Endothelial cell of umbilical vein (primary cell): ENCODE data around the gene SORCS1. TPM values are rescaled to one million over a fixed set of nuclear protein-coding genes. Genes with fewer than 3 reads are reported as not detected.

Experiments used
- BruUV-seq: library from RNA; stranded (reverse); fragments of 400-500 nt; replicated peaks from 2 replicates; lab custom pipeline; 2021; lab: Mats Ljungman, UMichigan
- CTCF ChIA-PET: fragments of 300-600, 350-600 bp; sonication (Branson Sonifier 250); formaldehyde crosslinking; loops from one replicate; lab custom pipeline; 2021; ENCODE audit warnings: antibody characterized with exemption, inconsistent platforms; lab: Charles Lee
- POLR2A ChIA-PET: fragments of 300-600, 350-600 bp; sonication (Branson Sonifier 250); formaldehyde crosslinking; loops from one replicate; lab custom pipeline; 2021; ENCODE audit warnings: antibody characterized with exemption, inconsistent platforms; lab: Charles Lee
- DNase-seq: peaks from one replicate; pipeline ENCODE4 v3.0.0-alpha.2; 2011; ENCODE audit warnings: low read depth, low spot score
- FAIRE-seq: peaks from 2 replicates; lab custom pipeline; 2011; peaks lifted over from hg19 to GRCh38; lab: Jason Lieb, UNC
- H2AFZ ChIP-seq: 2 replicates; pipeline ENCODE4 v1.6.0; 2012; ENCODE audit warnings: low read depth, low read length, control low read depth, inconsistent platforms
- H3K27ac ChIP-seq: 2 replicates; pipeline ENCODE4 v1.5.1; 2011; ENCODE audit warnings: low read depth, mild to moderate bottlenecking, control low read depth, low read length, moderate library complexity; ENCODE audit not compliant: insufficient read depth
- H3K27me3 ChIP-seq, 2 experiments: 2 replicates each; pipeline versions ENCODE4 v1.6.0 to v1.6.1; 2011; ENCODE audit warnings: low read length in 2 of 2, mixed read lengths in 1 of 2; ENCODE audit not compliant: control insufficient read depth in 2 of 2, insufficient read depth in 2 of 2
- H3K36me3 ChIP-seq, 2 experiments: 2 replicates in 1 of 2; 3 replicates in 1 of 2; pipeline ENCODE4 v1.5.1; 2011; ENCODE audit warnings: low read length in 2 of 2, mild to moderate bottlenecking in 1 of 2, moderate library complexity in 1 of 2; ENCODE audit not compliant: control insufficient read depth in 2 of 2, insufficient read depth in 2 of 2; ENCODE audit errors: extremely low read depth in 1 of 2
- H3K4me1 ChIP-seq: 3 replicates; pipeline ENCODE4 v1.5.1; 2011; ENCODE audit warnings: mild to moderate bottlenecking, low read length; ENCODE audit not compliant: control insufficient read depth, insufficient read depth; ENCODE audit errors: extremely low read depth
- H3K4me2 ChIP-seq: 2 replicates; pipeline ENCODE4 v1.6.1; 2011; ENCODE audit warnings: low read length, control low read depth, mixed read lengths; ENCODE audit not compliant: insufficient read depth
- H3K4me3 ChIP-seq, 3 experiments: fragments of 200-600 bp in 1 of 3; sonication (generic), shearing (Covaris generic) in 1 of 3; replicated peaks in 1 of 3; 2 replicates each; pipeline ENCODE4 v1.5.1; 2011 to 2016; ENCODE audit warnings: control low read depth in 3 of 3, low read length in 3 of 3, mild to moderate bottlenecking in 2 of 3, inconsistent platforms in 1 of 3, low read depth in 1 of 3, moderate library complexity in 1 of 3; ENCODE audit not compliant: insufficient read depth in 1 of 3
- H3K79me2 ChIP-seq: 2 replicates; pipeline ENCODE4 v1.6.0; 2012; ENCODE audit warnings: low read length, inconsistent platforms; ENCODE audit not compliant: control insufficient read depth, insufficient read depth
- H3K9ac ChIP-seq: replicated peaks from 2 replicates; pipeline ENCODE3; 2011; ENCODE audit warnings: low read length, control low read depth; ENCODE audit not compliant: insufficient read depth; ENCODE audit errors: extremely low read depth
- H3K9me1 ChIP-seq: replicated peaks from 3 replicates; pipeline ENCODE4 v1.6.0; 2011; ENCODE audit warnings: mild to moderate bottlenecking, low read length; ENCODE audit not compliant: control insufficient read depth, insufficient read depth; ENCODE audit errors: extremely low read depth
- H3K9me3 ChIP-seq: replicated peaks from 2 replicates; pipeline ENCODE4 v1.5.1; 2012; ENCODE audit warnings: low read length, inconsistent platforms; ENCODE audit not compliant: control insufficient read depth, insufficient read depth
- H4K20me1 ChIP-seq: replicated peaks from 2 replicates; pipeline ENCODE3; 2011; ENCODE audit warnings: mild to moderate bottlenecking, low read length; ENCODE audit not compliant: control insufficient read depth, insufficient read depth; ENCODE audit errors: extremely low read depth
- EZH2 ChIP-seq: IDR thresholded peaks from 2 replicates; pipeline ENCODE4 v1.6.1; 2012; ENCODE audit warnings: borderline replicate concordance, low read depth, mild to moderate bottlenecking, moderate library complexity, low read length, inconsistent platforms; ENCODE audit not compliant: severe bottlenecking
- FOS ChIP-seq: IDR thresholded peaks from 2 replicates; pipeline ENCODE4 v1.6.1; 2011; ENCODE audit warnings: mild to moderate bottlenecking, low read length, moderate library complexity, borderline replicate concordance; ENCODE audit not compliant: insufficient read depth
- GATA2 ChIP-seq: IDR thresholded peaks from 2 replicates; pipeline ENCODE4 v1.7.0; 2011; ENCODE audit warnings: low read depth, mild to moderate bottlenecking, moderate library complexity, mixed read lengths, low read length; ENCODE audit not compliant: insufficient read length, insufficient read depth
- JUN ChIP-seq: IDR thresholded peaks from 2 replicates; pipeline ENCODE4 v1.6.1; 2011; ENCODE audit warnings: borderline replicate concordance, low read depth; ENCODE audit not compliant: insufficient read length, insufficient read depth
- MAX ChIP-seq: IDR thresholded peaks from 2 replicates; pipeline ENCODE4 v1.6.1; 2011; ENCODE audit not compliant: insufficient read depth, insufficient read length
- MYC ChIP-seq: IDR thresholded peaks from one replicate; pipeline ENCODE4 v1.6.1; 2011; ENCODE audit warnings: mild to moderate bottlenecking, low read depth, low read length
- POLR2A ChIP-seq: IDR thresholded peaks from 2 replicates; pipeline ENCODE4 v1.6.1; 2012; ENCODE audit warnings: low read depth, mild to moderate bottlenecking, control low read depth, low read length
- POLR2AphosphoS5 ChIP-seq: IDR thresholded peaks from 2 replicates; pipeline ENCODE4 v1.6.1; 2012; ENCODE audit warnings: low read depth, mild to moderate bottlenecking, control low read depth, low read length, moderate library complexity; ENCODE audit not compliant: insufficient read depth
- dilution Hi-C: fragments of 300-500 bp; cut with MboI; formaldehyde crosslinking; loops from one replicate; pipeline ENCODE4 v1.15.0; 2019; ENCODE audit warnings: low sequenced_read_pairs; ENCODE audit not compliant: extremely low pct_ligation_motif_present
- intact Hi-C: fragments of 100-400 bp; cut with micrococcal nuclease; formaldehyde crosslinking; loops from one replicate; pipeline ENCODE4 v1.10.0; 2022
- polyA plus RNA-seq, 4 experiments: library from polyadenylated mRNA; depleted of rRNA in 3 of 4; stranded (reverse) in 3 of 4; unstranded in 1 of 4; fragments of >200 nt; gene quantifications; 2 replicates each; pipeline versions ENCODE4 v1.2.1 to v1.2.3, GENCODE V29; 2011 to 2012; ENCODE audit warnings: missing spikeins in 1 of 4
- total RNA-seq: library from RNA; stranded (reverse); gene quantifications from 2 replicates; pipeline ENCODE4 v1.2.3, GENCODE V29; 2021
- TF ChIP-seq, protein P1 (sequence below), 2 donors: IDR thresholded peaks; 1 replicate in 1 of 2; 2 replicates in 1 of 2; pipeline ENCODE4 v1.5.1; 2011; ENCODE audit warnings: low read length in 2 of 2, mild to moderate bottlenecking in 2 of 2, moderate library complexity in 2 of 2, control low read depth in 1 of 2, inconsistent platforms in 1 of 2, low read depth in 1 of 2; ENCODE audit not compliant: insufficient read depth in 1 of 2; ENCODE audit errors: extremely low read depth in 1 of 2

The SORCS1 gene
- total and polyA plus RNA-seq, 2 donors (not counting 3 experiments of a cell fraction or from before 2014, with no cell fraction given): not detected

GRCh38 chr10:106528702-106529101, 635.8 kb downstream of the SORCS1 start:
- H3K9me3 ChIP-seq: peaks cover 3% of the 10 kb centered on the region
- CTCF ChIA-PET: no interaction called here
- no peak overlapping the region for H2AFZ ChIP-seq
- no peak overlapping the region for H3K4me2 ChIP-seq
- no TSS peak for BruUV-seq
- H3K9ac ChIP-seq: no peak overlapping the region
- no peaks in the 10 kb centered on the region for H3K4me1 ChIP-seq
- TF ChIP-seq JUN (no peak), EZH2 (no peak), POLR2AphosphoS5 (no peak), POLR2A (no peak), FOS (no peak), MYC (no peak)
- TF ChIP-seq, protein P1, sequence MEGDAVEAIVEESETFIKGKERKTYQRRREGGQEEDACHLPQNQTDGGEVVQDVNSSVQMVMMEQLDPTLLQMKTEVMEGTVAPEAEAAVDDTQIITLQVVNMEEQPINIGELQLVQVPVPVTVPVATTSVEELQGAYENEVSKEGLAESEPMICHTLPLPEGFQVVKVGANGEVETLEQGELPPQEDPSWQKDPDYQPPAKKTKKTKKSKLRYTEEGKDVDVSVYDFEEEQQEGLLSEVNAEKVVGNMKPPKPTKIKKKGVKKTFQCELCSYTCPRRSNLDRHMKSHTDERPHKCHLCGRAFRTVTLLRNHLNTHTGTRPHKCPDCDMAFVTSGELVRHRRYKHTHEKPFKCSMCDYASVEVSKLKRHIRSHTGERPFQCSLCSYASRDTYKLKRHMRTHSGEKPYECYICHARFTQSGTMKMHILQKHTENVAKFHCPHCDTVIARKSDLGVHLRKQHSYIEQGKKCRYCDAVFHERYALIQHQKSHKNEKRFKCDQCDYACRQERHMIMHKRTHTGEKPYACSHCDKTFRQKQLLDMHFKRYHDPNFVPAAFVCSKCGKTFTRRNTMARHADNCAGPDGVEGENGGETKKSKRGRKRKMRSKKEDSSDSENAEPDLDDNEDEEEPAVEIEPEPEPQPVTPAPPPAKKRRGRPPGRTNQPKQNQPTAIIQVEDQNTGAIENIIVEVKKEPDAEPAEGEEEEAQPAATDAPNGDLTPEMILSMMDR (IDR thresholded peaks at IDR 0.05; ENCODE audit: extremely low read depth in 1 of 2, insufficient read depth in 1 of 2, low read depth in 1 of 2, low read length in 2 of 2): no peak
- H3K27me3 ChIP-seq: no peaks in the 10 kb centered on the region
- POLR2A ChIA-PET: no interaction called here
- no peaks in the 10 kb centered on the region for H3K79me2 ChIP-seq
- H3K36me3 ChIP-seq: no peaks in the 10 kb centered on the region
- H3K27ac ChIP-seq: no peak overlapping the region
- intact Hi-C loops: no loop called here
- FAIRE-seq: no peak
- no peaks in the 10 kb centered on the region for H3K9me1 ChIP-seq
- DNase-seq: no peak
- dilution Hi-C loops: no loop called here
- no peaks in the 10 kb centered on the region for H4K20me1 ChIP-seq
- H3K4me3 ChIP-seq: no peak overlapping the region

- H3K4me2 ChIP-seq: no peak overlapping the region
- no peak overlapping the region for H3K4me3 ChIP-seq
- no peaks in the 10 kb centered on the region for H3K27me3 ChIP-seq
- ChIA-PET POLR2A (no interaction called here), CTCF (no interaction called here)
- H3K9me3 ChIP-seq: peaks cover 3% of the 10 kb centered on the region
- intact Hi-C loops (no loop called here), dilution Hi-C loops (no loop called here)
- H3K36me3 ChIP-seq: no peaks in the 10 kb centered on the region
- no peak for DNase-seq
- H3K4me1 ChIP-seq: no peaks in the 10 kb centered on the region
- FAIRE-seq: no peak
- no peak overlapping the region for H3K27ac ChIP-seq
- H3K9ac ChIP-seq: no peak overlapping the region
- H3K79me2 ChIP-seq: no peaks in the 10 kb centered on the region
- TF ChIP-seq FOS (no peak), GATA2 (no peak), JUN (no peak), EZH2 (no peak), POLR2AphosphoS5 (no peak), MAX (no peak), POLR2A (no peak), MYC (no peak)
- TF ChIP-seq, protein P1 (IDR thresholded peaks at IDR 0.05; ENCODE audit: extremely low read depth in 1 of 2, insufficient read depth in 1 of 2, low read depth in 1 of 2, low read length in 2 of 2): no peak
- no peaks in the 10 kb centered on the region for H3K9me1 ChIP-seq
- H4K20me1 ChIP-seq: no peaks in the 10 kb centered on the region
- H2AFZ ChIP-seq: no peak overlapping the region
- BruUV-seq: no TSS peak
Observed at GRCh38 chr10:106525835-106526234, 638.7 kb downstream of the SORCS1 start.
